SIG-M5 treated with dmso at 0.1 percent for 504 hours (cell line): ENCODE results near the gene EFNA5.

Experiments used
- DNase-seq: peaks from one replicate; lab custom pipeline; 2025; ENCODE audit not compliant: unreplicated experiment; lab: John Stamatoyannopoulos, UW

EFNA5 gene

DNA sequence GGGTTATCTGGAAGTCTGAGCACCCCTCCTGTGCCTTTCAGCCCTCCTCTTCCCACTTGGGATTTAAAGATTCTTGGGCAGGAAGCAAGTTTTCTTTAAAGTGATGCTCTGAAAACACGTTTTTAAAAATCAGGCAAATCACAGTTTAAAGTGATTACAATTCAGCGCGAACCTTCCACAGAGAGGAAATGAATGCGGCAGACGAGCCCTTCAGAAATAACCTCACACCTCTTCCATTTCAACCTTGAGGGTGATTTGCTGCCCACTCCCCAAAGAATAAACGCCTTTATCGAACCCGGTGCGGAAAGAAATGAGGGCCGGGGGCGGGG, 2.3 kb upstream of the EFNA5 start:
- DNase-seq, result no peak

DNA sequence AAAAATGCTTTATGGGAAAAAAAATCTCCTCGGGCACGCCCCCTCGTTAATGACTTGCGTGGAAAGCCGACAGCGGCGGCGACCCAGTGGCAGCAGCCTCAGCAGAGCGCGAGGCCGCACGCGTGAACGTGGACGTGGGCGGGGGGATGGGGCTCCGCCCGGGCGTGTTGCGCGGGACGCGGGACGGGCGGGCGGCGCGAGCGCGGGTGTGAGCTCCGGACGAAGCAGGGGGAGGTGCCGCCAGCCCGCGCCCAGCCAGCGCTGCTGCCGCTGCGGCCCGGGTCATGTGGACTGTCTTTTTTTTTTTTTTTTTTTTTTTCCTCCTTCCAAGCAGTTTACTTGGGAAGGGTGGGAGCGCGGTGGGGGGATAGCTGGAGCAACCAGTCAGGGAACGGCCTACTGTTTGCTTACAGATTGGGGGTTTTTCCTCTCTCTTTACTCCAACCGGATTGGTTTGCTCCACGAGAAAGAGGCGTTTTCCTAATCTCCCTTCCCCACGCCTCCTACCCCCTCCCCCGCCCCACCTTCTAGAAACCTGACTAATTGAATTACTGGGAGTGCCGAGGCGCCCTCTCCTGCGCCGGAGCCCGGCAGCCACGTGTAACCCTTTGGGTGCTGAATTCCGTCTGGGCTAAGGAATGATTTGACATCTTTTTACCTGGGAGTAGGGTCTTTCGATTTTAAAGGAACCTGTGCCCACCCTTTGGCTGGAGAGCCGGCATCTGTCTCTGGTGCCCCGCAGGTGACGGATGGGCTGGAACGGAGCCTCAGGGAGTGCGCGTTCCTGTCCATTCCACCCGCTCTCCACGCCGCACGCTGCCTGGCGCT, 1.7 kb upstream of the EFNA5 start:
- peak; percentile 68 for DNase-seq

DNA sequence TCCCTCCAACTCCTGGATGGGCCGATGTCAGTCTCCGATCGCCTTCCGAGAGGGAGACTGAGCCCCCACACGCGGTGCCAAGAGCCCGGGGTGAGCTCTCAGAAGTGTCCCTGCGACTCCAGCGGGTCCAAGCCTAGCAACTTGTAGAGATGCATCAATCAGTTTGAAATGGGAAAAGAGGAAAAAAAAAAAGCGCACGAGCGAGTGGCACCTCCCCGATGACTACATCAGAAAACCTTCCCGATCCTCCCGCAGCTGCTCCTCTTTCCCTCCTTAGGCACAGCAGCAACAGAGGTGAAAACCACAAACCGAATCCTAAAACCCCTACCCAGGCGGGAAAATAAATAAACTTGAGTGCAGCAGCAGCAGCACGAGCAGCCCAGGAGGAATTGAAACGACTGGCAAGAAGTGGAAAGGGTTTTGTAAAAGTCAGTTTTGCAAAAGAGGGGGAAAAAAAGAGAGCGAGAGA, 1.0 kb upstream of the EFNA5 start:
- peak; percentile 58 for DNase-seq

DNA sequence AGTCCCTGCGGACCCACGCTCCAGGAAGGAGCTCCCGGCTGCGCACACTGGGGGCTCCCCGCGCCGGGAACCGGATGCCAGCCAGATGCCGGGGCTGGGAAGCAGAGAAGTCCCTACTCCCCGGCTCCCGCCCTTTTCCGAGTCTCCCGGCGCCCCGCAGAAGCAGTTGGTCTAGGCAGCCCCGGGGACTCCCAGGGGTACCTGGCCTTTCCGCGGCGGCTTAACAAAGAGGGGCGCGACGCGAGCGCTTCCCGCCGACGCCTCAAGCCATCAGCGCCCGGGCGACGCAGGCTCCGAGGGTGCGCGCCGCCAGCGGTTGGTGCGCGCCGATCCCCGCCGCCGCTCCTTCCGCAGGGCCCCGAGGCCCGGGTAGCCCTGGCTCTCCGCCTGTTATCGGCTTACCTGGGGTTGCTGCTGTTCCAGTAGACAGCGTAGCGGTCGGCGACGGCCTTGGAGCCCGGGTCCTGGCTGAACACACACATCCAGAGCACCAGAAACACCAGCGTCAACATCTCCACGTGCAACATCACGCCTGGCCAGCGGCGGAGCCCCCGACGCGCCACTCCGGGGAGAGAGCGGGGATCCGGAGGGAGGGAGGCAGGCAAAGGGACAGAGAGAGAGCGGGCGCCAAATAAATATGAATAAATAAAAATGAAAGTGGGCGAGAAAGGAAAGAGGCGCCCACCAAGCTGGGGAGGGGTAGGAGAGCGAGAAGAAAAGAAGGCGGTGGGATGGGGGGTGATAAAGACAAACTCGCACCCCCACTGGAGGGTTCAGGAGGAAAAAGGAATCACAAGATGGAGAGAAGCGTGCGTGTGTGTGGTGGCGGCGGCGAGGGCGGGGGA, 428 bp downstream of the EFNA5 start:
- DNase-seq, result no peak

- DNase-seq, result no peak
Measured at GRCh38 chr5:107669096-107670031, 1.4 kb downstream of the EFNA5 start.

GRCh38 chr5:107668154-107669095, 2.3 kb downstream of the EFNA5 start:
- DNase-seq, result no peak

DNA sequence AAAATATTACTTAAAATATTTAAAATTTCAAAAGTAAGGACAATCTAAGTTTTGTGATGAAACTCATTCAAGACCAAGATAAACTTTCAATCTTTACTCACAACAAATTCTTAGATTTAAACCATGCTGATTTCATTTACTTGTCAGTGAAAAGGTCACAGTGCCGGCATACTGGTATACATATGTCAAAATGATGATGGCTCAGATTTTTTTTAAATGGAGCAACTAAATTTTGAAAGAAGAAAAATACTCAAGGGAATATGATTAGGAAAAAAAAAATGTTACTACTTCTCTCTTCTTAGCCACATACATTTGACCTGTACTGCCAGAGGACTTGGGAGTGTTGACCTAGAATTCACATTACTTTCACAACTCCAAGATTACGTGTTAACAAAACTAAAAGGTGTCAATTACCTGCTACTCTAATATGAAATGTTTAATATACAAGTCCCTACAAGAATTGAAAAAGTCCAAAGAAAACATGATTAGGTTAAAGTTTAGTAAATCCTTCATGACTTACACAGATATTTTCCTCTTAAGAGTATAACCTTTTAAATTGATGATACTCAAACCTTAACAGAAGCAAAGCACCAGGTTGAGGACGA, 4.6 kb downstream of the EFNA5 start:
- no peak for DNase-seq

DNA sequence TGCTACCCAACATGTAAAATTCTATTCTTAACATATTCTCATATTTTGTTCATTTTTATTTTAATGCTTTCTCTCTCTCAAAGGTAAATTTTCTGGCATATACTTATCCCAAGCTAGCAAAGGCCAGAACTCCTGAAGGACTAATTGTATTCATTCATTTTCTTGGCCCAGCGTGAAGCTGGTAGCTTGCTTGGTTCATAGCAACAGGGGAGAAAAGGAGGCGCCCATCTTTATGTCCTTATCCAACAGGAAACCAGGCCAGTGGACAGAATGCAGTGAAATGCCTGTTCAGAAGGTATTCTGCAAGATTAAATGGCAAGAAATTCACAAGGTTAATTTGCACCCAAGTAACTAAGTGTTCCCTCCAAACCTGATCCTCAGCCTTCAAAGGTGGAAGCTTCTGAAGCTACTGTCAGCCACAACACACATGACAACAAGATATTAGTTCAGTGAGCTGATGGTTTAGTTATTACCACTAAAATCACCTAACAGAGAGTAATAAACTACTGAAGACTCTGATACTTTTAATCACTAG, 5.6 kb downstream of the EFNA5 start:
- no peak for DNase-seq

GRCh38 chr5:107663697-107664096, 7.0 kb downstream of the EFNA5 start:
- DNase-seq, result no peak

DNA sequence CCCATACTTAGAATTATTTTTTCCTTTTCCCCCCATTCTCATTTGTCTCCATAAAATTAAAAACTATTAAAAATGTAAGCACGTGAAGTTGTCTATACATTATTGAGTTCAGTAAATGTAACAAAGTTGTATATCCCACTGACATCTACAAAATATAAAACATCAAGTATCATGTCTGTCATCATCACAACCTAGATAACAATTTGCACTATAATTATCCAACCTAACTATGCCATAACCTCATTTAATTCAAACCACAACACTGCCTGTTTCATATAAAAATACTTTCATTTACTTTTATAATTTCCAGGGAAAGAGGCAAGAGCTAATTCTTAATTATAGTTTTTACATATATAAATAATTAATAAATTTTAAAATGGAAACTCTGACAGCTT, 9.1 kb downstream of the EFNA5 start:
- no peak for DNase-seq

DNA sequence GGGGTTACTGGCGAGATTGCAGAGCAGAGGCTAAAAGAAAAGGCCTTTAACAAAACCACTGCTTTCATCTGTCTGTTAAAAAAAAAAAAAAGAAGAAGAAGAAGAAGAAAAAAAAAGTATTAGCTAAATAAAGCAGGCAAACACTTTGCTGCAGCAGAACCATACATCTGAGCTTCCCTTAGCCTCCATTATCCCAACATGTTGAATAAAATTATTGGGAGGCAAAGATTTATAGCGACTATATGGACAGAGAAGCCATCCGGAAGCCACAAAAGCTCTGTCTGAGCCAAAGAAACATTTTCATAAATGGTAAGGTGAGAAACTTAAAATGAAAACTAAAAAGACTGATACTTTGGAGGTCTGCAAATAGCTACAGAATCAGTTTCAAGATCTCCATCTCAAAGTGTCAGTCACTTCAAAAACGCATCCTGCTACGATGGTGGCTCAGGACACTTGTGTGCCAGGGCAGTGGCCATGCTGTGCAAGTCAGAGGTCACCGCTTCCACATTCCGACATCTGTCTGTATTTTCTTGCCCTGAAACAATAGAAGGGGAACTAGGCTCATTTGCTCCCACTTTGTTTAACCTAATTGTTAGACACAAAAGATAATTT, 9.6 kb downstream of the EFNA5 start:
- no peak for DNase-seq

- DNase-seq, result no peak
Measured at GRCh38 chr5:107658528-107658927, 12.2 kb downstream of the EFNA5 start.

- no peak for DNase-seq
Measured at GRCh38 chr5:107655831-107656230, 14.9 kb downstream of the EFNA5 start.

DNA sequence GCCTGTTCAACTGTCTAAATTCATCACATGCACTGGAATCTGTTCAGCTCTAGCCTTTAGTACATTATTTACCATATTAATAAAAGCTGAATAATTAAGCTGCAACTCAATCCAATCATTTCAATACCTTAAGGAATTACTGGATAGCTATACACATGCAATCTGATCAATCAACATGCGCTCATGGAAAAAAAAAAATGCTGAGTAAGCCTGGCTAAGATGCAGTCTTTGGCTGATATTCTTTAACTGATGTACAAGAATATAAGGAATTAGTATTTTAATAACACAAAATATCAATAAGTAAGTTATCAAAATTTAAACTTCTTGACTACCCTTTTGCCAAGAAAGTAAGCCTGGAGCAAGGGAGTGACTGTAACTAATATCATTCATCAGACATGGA, 15.9 kb downstream of the EFNA5 start:
- DNase-seq, result no peak

GRCh38 chr5:107653685-107654084, 17.1 kb downstream of the EFNA5 start:
- no peak for DNase-seq

- no peak for DNase-seq
Measured at GRCh38 chr5:107652839-107653607, 17.7 kb downstream of the EFNA5 start.

GRCh38 chr5:107652408-107652807, 18.3 kb downstream of the EFNA5 start:
- no peak for DNase-seq

DNA sequence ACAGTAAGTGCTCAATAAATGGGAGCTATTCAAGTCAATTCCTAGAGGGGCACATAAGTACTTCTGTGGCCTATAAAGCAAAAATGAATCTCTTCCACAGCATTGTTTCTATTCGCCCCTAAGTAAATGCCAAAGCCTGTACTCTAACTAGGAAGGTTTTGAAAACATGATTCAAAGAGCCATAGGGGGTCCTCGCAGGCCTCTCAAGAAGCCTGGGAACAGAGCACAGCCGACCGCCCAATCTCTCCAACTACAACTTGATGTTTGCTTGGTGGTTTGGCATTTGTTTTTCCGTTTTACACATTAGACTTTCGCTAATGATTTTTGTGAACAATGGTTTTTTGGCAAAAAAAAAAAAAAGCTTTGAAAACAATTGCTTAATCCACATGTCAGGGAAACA, 19.4 kb downstream of the EFNA5 start:
- DNase-seq, result no peak
